HG03066 (cell line): ENCODE measurements around the gene RAB6B.
A peak's percentile ranks its signal among the peaks of the same experiment; 100 is the strongest.

Experiments
- ATAC-seq: cut with Tn5 transposase; IDR thresholded peaks from one replicate; pipeline ENCODE4 v1.9.1; 2021; ENCODE audit warnings: low read depth; ENCODE audit not compliant: unreplicated experiment

The RAB6B gene

DNA sequence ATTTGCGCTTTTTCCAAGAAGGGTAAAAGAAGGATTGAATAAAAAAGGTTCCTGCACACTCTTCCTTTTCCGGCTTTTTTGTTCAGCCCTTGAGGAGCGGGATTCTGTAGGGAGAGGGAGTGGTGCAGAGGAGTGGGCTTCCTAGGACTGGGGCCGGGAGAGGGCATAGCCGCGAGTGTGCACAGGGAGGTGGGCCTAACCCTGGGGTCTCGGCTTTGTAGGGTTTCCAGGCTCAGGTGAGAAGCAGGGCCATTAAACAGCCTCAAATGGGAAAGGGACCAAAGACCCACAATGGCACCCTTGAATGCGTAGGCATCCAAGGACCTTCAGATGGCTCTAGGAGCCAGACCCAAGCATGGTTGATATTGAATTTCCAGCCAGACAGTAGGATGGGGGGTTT is 35.4 kb upstream of the RAB6B start:
- no peak for ATAC-seq

DNA sequence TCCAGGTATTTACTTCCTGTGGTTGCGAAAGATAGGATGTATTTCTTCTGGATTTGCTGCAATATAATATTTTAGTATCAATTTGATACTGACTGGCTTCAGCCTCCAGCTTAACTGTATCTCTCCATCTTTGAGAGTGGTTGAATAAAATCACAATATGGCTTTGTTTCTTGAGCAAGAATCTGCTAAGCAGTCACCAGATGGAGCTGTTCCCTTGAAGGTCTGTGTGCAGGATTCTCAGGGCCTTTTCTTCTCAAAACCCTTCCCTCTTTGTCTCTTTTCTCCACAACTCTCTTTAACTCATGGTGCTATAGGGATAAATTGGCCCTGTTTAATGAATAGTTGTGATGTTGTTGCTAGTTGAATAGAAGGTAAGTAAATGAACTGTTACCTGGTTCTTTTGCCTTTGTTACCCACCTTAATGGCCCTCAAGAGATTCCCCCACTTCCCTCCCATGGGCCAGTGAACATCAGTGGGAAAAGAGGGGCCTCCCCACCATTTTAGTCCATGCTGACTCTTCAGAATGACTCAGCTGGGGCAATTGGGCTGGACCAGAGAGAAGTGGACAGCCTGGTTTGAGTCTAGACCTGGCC is 34.8 kb upstream of the RAB6B start:
- ATAC-seq: no peak

DNA sequence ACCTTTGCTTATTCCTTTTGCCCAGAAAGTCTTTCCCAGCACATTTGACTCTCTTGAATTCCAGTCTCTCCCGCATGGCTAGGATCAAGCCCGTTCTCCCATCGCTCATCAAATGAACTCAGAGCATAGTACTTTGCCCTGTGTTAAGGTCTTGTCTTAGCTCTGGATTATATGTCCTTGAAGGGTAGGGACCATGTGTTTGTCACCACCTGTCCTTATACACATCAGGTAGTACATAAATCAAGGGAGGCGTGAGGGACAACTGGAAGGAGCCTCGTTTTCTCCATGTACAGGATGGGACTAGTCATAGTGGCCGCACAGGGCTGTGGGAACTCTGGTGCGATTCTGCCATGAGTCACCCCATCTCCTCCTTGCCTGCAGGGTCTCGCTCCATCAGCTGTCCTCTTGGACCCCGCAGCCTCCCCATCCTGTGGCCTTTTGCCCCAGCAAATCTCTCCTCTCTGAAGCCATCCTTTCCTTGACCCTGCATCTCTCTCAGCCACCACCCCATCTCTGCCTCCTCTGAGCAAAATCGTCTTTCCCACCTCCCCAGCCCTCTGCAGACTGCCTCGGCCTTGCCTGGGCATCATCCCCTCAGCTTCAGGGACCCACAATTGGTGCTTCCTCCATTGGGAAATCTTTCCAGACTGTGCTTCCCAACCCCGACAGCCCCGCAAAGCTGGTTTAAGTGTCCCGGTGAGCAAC is 33.4 kb upstream of the RAB6B start:
- no peak for ATAC-seq

DNA sequence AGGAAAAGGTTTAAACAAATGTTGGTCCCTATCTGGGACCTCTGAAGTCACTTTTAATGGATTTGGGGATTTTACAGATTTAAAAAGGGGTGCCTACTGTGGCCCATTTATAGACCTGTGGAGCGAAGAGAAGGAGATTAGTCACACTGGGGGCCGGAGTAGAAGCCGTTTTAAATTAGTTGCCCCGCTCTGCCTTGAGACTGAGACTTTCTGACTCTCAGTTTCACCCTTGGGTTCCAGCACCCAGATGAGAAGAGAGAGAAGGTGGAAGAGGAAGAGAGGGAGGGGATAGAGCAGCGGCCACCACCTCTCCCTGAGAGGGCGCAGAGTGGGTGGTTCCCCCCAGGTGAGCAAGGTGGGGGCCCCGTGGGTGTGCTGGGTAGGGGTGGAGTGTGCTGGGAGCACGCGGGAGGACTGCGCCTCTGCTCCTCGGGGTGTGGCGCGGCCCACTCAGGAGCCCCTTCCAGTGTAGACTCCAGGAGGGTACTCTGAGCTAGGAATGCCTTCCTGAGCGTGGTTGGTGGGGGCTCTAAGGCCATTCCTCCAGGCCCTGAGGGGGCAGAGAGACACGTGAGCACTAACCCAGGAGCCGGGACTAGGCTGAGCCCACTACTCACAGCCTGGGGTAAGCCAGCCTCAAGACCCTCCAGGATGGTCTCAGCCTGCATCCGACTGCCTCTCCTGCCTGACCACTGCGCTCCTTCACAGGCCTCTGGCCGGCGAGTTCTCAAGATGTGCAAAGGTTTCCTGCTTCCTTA is 32.6 kb upstream of the RAB6B start:
- ATAC-seq: no peak

DNA sequence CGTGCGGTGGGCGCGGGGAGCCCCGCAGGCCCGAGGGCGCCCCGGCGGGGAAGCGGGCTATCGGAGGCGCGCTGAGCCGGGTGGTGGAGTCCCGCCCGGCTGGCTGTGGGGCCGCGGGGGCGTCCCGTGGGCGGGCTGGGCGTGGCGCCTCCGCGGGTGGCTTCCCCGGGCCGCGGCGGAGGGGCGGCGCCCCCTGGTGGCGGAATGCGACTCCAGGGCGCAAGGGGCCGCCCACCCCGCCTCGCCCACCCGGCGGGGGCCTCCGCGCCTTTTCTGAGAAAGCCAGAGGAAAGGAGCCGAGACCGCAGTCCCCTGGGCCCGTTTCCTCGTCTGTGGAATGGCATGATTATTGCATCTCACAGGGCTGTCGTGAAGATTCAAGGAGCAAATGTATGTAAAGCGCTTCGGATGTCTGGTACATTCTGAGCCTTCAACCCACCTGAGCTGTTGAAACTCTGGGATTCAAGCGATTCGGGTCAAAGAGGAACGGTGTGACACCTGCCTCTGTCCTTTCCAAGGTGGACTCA is 31.9 kb upstream of the RAB6B start:
- ATAC-seq: peak; percentile 58

DNA sequence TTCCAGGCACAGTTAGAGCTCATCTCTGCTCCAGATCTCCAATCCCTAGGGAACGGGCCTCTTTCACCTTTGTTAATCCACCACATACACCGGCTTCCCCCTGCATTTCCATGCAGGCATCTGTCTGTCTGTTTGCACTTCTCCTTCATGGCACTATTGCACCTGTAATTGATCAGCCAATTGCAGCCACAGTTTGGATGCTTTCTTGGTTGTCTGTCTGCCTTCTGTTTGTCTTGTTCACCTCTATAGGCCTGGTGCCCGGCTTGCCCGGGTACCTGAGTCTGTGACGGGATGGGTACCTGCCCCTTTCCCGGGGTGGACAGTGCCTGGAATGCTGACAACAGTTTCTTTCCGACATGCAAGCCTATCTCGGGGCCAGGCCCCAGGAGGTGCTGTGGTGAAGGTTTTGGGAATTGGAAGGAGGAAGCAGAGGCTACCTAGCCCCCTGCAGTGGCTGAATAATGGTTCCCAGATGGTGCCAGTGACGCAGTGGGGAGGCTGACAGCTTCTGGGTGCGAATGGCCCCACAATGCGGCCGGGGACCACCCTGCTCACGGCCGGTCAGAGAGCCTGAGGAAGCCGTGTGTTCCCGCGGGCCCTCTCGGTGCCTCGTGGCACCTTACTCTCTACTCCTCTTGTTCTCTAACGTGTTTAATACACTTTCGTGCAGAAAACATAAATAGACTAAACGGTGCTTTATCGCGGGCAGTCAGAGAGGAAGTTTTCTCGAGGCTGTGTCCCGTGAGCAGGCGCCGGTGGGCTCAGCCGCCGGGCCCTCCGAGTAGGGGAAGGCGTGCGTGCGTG is 31.3 kb upstream of the RAB6B start:
- ATAC-seq: peak; percentile 28

DNA sequence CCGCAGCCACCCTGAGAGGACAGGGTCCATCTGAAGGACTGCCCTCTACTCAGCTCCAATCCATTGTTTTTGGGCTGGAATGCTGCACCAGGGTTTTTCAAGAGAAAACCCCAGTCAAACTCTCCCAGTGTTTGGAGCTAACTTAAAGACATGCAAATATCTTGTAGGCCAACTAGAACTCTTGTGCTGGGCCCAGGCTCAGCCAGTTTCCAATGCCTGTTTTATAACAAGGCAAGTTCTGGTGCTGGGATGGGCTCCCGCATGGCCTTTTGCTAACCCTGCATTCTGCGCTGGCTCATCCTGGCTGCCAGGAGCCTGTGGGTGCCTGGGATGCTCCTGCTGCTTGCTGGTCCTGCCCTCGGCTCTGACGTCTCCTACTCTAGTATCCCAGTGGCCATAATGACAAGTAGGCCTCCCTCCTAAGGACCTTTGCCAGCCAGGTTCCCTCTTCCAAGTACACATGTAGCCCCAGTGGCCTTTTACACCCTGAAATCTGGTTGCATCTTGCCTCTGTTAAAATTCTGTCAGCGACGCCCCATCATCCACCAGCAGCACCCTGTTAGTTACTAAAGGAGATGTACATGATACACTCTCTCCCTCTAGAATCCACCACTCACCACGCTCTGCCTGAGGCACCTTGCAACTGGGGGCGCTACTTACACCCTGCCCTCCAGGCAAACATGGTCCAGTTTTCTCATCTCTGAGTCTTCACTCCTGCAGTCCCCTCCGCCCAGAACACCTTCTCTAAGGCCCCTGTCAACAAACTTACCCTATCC is 30.5 kb upstream of the RAB6B start:
- ATAC-seq: no peak

DNA sequence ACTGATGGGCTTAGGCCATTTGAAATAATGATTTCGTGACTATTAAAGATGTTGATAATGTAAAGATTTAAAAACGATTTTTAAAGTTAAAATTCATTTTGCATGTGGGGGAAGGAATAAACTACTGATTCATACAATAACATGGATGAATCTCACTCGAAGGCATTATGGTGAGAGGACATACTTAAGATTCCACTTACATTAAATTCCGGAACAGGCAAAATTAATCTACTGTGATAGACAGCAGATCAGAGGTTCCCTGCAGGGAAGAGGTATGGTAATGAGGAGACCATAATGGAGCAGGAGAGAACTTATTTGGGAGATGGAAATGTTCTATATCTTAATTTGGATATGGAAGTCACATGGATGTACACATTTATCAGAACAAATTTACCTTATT is 28.4 kb upstream of the RAB6B start:
- no peak for ATAC-seq

DNA sequence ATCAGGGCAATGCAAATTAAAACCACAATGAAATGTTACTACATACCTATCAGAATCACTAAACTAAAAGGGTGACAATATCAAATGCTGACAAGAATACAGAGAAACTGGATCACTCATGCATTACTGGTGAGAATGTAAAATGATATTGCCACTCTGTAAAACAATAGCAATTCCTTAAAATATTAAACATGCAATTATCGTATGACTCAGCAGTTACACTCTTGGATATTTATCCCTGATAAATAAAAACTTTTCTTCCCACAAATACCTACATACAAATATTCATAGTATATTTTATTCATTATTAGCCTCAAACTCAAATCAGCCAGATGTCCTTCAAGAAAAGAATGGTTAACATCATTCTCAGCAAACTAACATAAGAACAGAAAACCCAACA is 25.9 kb upstream of the RAB6B start:
- ATAC-seq: no peak

DNA sequence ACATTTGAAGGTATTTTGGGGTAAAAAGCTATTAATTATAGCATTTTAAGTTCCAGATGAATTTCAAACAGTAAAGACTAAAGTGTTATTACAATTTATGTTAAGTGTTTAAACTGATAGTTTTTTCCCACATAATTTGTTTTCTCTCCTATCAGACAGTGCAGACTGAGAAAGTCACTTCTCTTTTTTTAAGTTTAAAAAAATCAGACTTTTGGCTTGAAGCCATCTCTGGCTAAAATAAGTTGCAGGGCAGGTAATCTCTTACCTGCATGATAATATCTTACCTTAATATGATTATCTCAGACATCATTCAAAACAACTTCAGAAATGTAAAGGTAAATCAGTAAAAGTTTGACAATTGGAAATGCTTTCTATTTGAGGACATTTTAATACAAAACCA is 21.5 kb upstream of the RAB6B start:
- ATAC-seq: no peak

DNA sequence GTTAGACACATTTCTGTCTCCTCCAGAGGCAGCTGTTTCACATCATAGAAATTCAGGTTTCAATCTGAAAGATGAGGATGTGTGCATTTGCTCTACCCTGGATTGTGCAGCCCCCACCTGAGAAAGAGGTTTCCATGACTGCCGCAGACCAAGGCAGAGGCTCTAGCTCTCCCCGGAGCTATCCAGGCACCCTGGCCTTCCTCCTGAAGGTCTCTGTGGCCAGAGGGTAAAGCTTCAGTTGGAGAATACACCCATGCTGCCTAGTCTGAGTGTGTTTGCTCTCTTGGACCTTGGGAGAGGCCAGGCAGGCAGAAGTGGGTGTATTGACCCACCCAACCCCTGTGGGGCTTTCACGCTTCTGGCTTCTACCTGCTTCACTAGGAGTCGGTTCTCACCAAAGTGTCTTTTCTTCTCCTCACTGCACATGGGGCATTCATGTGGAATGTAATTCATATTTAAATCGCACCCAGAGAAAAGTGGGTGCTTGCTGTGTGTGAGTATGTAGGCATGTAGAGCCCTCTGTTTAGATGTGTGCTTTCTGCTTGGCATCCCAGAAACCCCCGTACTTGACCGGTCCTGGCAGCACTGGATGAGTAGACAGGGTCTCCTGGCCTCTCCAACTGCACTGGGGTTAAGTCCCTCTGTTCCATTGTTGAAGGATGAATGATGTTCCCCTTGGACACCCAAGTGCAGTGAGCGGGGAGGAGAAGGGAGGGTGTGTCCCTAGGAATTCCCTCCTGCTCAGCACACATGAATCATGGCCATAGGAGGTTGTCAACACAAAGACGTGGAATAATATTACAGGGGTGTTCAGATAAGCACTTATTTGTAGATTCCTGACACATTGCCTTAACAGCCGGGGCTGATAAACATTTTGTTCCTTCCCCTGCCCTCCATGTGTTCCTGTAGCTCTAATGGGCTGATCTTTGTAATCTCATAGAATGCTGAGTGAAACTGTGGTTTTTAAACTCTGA is 20.3 kb upstream of the RAB6B start:
- ATAC-seq: no peak

DNA sequence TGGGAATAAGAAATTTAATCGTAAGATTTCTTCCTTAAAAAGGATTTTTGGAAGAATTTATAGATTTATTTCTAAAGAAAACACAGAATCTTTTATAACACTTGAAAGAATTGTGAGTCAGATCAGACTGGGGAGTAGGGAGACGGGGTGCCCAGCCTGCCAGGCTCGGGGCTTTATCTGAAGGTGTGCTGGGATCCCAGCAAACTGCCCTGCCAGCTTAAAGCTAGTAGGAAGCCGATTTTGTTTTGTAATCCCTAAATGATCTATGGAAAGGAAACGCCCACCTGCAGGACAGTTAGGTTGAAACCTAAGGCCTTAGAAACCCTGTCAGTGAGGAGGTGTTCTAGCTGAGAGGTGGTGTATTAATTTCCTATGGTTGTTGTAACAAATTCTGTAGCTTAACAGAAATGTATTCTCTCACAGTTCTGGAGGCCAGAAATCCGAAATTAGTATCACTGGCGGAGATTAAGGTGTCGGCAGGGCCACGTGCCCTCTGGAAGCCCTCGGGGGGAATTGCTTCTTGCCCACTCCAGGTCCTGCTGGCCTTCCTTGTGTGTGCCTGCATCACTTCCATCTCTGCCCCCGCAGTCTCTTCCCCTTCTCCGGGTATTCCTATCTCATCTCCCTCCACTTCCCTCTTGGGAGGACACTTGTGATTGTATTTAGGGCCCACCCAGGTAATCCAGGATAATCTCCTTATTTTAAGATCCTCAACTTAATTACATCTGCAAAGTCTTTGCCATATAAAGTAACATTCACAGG is 19.3 kb upstream of the RAB6B start:
- no peak for ATAC-seq

DNA sequence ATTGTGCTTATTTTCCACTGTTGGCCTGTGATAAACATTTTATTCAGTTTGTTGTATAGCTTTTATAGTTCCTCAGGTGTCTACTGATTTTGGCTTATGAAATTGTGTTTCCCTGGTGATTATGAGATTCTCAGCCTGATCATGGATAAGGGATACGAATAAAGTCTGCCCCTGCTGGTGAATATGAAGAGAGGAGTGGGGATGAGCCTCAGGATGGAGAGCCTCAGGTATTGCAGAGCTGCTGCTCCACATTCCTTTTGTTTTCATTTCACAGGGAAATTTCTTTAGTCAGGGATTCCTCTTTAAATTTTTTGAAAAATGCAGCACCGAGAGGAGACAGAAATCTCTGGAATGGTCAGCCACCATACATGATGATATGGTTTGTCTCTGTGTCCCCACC is 14.7 kb upstream of the RAB6B start:
- no peak for ATAC-seq

DNA sequence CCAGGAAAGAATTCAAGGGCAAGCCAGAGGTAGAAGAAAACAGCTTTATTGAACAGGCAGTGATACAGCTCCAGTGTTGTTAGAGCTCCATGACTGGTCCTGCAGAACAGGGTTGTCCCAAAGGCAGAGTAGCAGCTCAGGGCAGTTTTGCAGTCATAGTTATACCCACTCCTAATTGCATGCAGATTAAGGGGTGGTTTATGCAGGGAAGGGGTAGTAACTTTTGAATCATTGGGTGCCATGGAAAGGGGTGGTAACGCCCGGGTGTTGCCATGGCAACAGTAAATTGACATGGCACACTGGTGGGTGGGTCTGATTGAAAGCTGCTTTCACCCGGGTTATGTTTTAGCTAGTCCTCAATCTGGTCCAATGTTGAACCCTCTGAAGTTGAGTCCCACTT is 9.7 kb upstream of the RAB6B start:
- ATAC-seq: no peak

DNA sequence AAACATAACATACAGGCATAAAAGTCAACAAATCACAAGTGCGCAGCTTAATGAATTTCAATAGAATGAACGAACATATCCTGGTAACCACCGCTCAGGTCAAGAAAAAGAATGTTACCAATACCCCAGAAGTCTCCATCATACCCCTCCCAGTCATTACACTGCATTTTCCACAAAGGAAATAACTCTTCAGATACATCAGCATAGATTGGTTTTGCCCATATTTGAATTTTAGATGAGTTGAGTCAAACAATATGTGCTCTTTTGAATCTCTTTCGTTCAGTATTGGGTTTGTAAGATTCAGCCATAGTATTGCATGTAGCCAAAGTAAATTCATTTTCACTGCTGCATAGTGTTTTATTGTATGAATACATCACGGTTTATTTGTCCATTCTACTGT is 6.2 kb upstream of the RAB6B start:
- no peak for ATAC-seq

DNA sequence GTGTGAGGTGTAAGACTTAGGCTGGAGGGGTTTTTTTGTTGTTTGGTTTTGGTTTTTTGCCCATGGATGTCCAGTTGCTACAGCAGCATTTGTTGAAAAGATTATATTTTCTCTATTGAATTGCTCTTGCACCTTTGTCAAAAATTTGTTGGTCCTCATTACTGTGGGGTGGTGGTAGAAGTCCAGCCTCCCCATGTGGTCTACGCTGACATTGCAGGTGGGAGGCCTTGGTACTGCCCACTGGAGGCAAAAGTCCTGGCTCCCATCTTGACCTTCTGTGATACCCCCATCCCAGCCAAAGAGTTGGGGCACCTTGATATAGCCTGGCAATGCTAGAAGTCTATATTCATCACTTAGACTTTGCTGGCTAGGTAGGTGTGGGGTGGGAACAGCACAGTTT is 5.4 kb upstream of the RAB6B start:
- ATAC-seq: no peak

DNA sequence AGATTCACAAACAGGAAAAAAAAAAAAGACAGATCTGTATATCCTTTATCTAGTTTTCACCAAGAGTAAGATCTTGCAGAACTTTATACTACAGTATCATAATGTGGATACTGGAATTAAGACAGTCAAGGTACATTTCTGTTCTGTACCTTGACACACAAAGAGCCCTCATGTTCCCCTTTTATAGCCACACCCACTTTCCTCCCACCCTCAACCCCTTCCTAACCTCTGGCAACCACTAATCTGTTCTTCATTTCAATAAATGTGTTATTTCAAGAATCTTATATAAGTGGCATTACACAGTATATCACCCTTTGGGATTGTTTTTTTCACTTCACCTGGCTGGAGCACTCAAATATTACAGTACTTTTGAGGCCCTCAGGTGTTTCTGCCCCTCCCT is 3.6 kb upstream of the RAB6B start:
- no peak for ATAC-seq

DNA sequence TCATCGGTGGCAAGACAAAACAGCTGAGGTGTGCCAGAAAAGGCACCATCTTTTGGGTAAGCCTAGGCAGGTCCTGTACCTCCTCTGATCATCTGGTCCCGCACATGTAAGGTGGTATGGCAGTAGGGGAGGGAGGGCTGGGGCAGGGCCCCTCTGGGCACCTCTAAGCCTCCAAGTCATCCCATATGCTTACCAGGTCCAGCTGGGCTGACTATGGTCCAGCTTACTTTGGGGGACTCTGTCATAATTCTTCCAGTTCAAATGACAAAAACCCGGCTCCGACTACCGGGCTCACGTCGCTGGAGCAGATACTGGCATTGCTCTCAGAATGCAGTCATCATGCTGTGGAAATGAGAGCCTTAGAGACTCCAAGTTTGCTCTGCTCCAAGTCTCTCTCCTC is 1.9 kb upstream of the RAB6B start:
- no peak for ATAC-seq
